HG03097 (cell line): Measurements from ENCODE around the gene OR4E1.
"Not testable (repeated sequence)": the region's sequence is repeated elsewhere in the genome, so short reads cannot be mapped to it uniquely, and the experiment has no call there.

Experiments
- ATAC-seq: cut with Tn5 transposase; IDR thresholded peaks from one replicate; pipeline ENCODE4 v1.9.1; 2021; ENCODE audit not compliant: unreplicated experiment, low FRiP score

OR4E1 gene

DNA sequence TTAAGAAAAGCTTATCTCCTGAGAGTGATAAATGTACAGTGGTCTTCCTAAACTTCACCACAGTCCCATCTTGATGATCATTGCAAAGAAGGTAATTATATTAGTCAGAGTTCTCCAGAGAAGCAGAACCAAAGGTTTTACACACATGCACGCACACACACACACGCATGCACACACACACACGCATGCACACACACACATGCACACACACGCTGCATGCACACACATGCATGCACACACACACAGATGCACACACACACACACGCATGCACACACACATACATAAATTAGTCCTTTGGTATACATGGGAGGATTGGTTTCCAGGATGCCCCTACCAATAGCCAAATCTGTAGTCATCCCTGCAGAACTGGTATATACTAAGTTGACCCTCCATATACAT, 19.4 kb downstream of the OR4E1 start:
- no peak for ATAC-seq

DNA sequence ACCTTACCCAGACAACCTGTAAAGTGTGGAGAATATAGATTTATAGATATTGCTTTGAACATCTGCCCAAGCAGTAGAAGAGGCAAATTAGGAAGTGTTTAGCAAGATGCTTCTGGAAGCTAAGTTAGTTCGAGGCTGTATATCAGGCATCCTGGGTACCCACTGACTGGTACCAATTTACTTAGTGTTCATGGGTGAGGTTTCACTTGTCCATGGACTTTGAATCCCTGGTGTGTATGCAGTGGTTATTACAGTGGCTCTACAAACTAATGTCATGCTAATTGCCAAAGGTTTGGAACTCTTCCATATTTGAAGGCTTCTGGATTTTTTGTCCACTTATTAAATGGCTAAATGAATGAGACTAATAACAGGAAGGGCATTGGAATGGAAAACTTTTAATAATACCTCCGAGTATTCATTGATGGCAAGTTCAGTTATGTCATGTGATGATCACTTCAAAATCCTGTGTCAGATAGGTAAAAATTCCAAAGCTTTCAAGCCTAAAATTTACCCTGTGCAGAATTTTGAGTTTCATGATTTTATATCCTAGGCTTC, 20.2 kb downstream of the OR4E1 start, which contains the start of gene OR4E2:
TSS of gene OR4E2 (plus strand) at position 505 of the 555 bp plus-strand sequence. CDS start 11,248 bp downstream, outside the sequence.
- no peak for ATAC-seq

DNA sequence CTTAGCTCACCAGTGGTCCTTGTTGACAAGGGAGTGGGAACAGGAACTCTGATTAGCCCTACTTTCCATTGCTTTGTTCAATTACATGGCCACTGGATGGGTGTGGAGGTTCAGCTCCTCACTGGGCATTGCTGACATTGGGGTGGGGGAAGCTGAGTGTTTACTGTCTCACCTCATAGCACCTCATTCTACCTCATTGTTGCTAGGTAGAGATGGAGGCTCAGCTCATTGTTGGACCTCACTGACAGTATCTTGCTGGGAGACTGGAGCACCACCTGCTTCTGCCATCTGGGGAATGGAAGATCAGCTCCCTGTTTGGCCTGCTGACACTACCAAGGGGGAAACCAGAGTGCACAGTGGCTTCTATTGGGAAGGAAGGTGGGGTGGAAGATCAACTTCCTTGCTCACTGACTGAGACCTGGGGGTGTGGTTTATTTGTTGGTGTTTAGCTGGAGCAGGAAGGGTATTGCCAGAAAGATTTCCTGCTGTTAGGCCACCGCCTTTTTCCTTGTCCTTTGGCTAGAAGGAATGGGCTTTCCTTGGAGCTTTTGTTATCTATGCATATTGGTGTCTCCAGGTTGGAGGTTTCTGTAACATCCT, 21.3 kb downstream of the OR4E1 start:
- no peak for ATAC-seq

DNA sequence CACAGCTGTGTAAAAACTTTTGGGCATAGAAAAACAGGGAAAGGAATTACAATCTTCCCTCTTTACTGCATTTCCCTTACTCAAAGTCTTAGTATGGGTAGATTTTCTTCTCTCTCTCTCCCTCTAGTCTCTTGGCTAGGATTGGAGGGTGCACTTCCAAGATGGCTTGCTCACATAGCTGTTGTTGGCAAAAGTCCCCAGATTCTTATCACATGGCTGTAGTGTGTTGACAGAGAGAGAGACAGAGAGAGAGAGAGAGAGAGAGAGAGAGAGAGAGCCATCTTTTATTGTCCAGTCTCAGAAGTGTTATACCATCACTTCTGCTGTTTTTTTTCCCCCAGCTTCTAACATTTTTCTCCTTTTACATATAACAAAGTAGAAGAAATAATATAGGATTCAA, 26.2 kb downstream of the OR4E1 start:
- no peak for ATAC-seq

DNA sequence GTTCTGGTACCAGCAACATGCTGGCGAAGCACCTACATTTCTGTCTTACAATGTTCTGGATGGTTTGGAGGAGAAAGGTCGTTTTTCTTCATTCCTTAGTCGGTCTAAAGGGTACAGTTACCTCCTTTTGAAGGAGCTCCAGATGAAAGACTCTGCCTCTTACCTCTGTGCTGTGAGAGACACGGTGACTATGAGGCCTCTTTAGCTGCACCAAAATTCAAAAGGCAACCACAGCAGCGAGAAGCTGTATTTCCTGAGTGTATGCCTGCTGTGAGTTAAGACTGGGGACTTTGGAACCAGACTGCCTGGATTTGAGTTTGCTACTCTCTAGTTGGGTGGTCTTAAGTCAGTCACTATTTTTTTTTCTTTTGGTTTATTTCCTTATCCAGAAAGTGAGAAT, 30.2 kb downstream of the OR4E1 start:
- no peak for ATAC-seq

DNA sequence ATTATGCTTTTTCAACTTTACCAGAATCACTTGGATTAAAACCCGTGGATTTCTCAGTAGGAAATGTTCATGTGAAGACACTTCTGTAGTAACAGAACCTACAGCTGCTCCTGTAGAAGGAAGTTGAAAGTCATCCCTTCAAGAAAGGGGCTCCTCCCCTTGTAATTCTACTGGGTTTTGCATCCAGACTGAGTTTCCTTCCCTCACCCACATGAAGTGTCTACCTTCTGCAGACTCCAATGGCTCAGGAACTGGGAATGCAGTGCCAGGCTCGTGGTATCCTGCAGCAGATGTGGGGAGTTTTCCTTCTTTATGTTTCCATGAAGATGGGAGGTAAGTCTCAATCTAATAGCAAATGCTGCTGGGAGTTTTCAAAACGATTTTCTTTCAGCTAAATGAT, 30.9 kb downstream of the OR4E1 start:
- ATAC-seq = no peak

DNA sequence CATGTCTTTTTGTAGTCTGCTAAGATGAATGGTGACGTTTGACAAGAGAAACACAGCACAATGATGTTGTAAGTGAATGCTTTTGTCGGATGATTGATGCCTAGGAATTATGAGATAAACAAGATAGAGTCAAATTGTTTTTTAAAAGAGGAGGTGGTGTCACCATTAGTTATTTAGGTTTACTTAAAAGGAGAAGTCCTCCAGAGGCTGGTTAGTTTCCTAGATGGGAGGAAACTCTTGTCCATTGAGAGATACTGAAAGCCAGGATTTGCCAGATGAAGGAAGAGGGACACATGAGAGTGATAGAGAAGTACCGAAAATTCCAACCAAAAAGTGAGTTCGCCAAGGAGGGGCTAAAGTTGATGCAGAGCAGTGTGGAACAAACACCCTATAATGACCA, 38.8 kb downstream of the OR4E1 start, which contains the start of gene OR10G2:
TSS of gene OR10G2 (minus strand) at position 101 of the 400 bp plus-strand sequence. CDS start at position 3, 98 bp downstream.
- ATAC-seq = no peak

DNA sequence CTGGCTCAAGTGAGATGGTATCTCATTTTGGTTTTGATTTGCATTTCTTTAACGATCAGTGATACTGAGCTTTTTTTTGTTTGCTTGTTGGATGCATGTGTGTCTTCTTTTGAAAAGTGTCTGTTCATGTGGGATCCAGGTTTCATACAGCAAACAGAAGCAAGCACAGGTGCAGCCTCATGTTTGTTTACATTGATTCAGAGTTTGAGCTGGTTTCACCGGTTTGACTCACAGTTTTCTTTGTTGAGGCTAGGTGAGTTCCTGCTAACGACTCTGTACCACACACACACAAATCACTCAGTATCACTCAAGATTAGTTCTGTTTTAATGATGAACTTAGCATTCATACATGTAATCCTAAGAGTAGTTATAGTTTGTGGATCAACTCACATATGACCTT, 42.5 kb downstream of the OR4E1 start:
- no peak for ATAC-seq

DNA sequence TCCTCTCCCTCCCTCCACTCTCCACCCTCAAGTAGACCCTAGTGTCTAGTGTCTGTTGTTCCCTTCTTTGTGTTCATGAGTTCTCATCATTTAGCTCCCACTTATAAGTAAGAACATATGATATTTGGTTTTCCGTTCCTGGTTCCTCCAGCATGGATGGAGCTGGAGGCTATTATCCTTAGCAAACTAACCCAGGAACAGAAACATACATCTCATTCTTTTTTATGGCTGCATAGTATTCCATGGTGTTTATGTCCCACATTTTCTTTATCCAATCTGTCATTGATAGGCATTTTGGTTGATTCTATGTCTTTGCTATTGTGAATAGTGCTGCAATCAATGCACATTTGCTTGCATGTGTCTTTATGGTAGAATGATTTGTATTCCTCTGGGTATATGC, 43.1 kb downstream of the OR4E1 start:
- not testable (repeated sequence) for ATAC-seq

DNA sequence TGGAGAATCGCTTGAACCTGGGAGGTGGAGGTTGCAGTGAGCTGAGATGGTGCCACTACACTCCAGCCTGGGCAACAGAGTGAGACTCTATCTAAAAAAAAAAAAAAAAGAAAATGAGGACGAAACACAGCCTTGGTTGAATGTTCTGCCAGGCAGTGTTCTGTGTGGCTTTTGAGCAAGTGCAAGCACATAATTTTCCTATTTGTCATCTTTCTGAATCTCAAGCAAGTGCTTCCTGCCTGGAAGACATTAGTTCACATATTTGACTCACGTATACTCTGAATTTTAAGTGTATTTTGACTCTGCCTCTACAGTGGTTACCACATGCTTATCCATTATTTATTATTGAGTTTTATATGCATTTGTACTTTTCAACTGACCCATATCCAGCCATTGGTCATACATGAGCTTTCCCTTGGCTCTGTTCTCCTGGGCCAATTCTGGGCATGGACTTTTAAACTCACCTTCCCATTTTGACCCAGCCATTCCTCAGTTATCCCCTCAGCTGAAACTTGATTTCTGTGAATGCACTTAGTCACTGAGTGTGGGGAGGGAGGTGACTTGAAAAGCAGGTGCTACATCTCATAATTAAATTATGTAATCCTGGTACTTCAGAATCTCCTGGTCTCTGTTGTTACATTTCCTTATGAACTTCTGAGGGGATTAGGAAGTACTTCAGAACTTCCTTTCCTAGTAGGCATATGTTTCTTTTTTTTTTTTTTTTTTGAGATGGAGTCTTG, 47.0 kb downstream of the OR4E1 start:
- ATAC-seq = no peak
